GM19025 (cell line): ENCODE measurements around the gene MINK1.

Experiments used
- ATAC-seq: cut with Tn5 transposase; IDR thresholded peaks from one replicate; pipeline ENCODE4 v1.9.1; 2021; ENCODE audit warnings: mild to moderate bottlenecking, low read depth, moderate library complexity; ENCODE audit not compliant: unreplicated experiment

The MINK1 gene

GRCh38 chr17:4944163-4944553, 111.0 kb downstream of the MINK1 start:
- ATAC-seq, result no peak

DNA sequence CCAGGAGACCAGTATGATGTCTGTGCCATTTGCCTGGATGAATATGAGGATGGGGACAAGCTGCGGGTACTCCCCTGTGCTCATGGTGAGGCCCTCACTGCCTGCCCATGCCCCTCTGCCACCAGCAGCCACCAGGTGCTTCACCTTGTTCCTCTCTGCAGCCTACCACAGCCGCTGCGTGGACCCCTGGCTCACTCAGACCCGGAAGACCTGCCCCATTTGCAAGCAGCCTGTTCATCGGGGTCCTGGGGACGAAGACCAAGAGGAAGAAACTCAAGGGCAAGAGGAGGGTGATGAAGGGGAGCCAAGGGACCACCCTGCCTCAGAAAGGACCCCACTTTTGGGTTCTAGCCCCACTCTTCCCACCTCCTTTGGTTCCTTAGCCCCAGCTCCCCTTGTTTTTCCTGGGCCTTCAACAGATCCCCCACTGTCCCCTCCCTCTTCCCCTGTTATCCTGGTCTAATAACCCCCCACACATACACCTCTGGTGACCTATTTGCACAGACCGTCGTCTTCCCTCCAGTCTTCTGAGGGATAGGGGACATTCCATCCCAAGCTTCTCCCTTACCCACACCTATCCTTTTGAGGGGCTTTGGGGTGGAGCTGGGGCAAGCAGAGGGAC, 111.5 kb downstream of the MINK1 start:
- no peak for ATAC-seq

- no peak for ATAC-seq
These were observed 112.2 kb downstream of the MINK1 start for GRCh38 chr17:4945176-4945943.

DNA sequence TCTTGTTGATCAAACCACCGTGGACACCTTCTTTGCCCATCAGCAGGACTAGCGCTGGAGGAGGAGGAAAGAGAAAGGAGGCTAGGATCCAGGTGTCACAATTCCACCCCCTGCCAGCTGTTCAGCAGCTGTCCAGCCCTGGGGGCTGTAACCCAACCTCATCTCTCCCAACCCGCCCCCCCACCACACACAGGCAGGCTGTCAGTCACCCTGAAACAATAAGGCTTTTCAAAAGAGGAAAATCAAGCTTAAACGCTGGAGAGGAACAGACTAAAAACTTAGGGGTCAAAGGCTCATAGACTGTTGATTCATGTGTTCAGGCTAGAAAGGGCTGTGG, 112.8 kb downstream of the MINK1 start:
- no peak for ATAC-seq

DNA sequence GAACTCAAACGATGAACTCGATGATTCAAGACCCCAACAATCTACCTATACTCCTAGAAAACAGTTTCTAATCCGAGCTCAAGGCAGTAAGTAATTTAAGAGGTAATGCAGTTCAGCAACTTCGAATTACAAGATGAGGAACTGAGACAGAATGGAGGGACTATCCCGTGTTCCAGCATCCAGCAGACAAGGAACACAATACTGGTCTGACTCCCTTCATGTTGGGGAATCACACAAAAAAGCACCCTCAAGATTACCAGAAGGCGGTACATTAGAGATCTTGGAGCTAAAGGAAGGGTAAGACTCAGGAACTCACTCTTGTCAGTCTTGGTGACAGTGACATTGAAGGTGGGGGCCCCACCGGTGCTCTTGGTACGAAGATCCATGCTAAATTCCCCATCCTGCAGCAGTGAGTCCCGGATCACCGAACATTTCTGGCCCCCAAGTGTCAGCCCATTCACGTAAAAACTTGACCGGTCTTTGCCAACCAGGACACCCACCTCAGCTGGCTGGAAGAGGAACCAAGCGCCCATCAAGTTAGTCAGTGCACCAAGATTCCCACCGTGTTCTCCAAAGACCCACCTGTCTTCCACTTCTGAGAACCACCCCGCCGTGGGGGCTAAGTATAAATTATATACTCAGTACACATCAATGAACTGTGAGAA, 113.3 kb downstream of the MINK1 start:
- ATAC-seq, result no peak

GRCh38 chr17:4947010-4947410, 113.9 kb downstream of the MINK1 start:
- no peak for ATAC-seq
